ENCODE results near the gene TMEM91. TPM values are rescaled to one million over a fixed set of nuclear protein-coding genes. Genes with fewer than 3 reads are reported as not detected.

The TMEM91 gene
- total RNA-seq, 1 donor, result 6.2 TPM

DNA sequence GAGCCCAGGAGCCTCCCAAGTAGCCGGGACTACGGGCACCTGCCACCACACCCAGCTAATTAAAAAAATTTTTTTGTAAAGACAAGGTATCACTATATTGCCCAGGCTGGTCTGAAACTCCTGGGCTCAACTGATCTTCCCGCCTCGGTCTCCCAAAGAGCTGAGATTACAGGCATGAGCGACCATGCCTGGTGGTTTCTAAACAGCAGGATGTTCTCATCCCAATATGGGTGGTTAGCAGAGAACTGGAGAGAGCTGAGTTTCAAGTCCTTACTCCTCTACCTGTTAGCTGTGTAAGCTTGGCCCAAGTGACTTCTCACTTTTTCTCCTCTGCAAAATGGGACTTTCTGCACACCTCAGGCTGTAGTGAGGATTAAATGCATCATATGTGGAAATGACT lies 8.0 kb downstream of the TMEM91 start:
- Histone ChIP-seq H2AFZ (ENCODE audit: low read length) (no peak overlapping the region), H3K27ac (ENCODE audit: low read depth, low read length) (no peak overlapping the region), H3K27me3 (ENCODE audit: insufficient read depth, low read length) (no peaks in the 10 kb centered on the region), H3K4me3 (ENCODE audit: insufficient read depth, low read length) (no peak overlapping the region), H3K4me2 (ENCODE audit: insufficient read depth, low read length) (no peak overlapping the region), H3K4me1 (ENCODE audit: insufficient read depth, low read length) (no peaks in the 10 kb centered on the region), H4K20me1 (ENCODE audit: insufficient read depth, low read length) (peaks cover 3% of the 10 kb centered on the region), H3K36me3 (ENCODE audit: insufficient read depth, low read length) (no peaks in the 10 kb centered on the region), H3K79me2 (ENCODE audit: insufficient read depth, low read length) (no peaks in the 10 kb centered on the region), H3K9me3 (ENCODE audit: low read depth, low read length) (no peaks in the 10 kb centered on the region)
- no peak for DNase-seq (ENCODE audit: insufficient read length, low spot score, missing footprints)
- TF ChIP-seq, protein P1, sequence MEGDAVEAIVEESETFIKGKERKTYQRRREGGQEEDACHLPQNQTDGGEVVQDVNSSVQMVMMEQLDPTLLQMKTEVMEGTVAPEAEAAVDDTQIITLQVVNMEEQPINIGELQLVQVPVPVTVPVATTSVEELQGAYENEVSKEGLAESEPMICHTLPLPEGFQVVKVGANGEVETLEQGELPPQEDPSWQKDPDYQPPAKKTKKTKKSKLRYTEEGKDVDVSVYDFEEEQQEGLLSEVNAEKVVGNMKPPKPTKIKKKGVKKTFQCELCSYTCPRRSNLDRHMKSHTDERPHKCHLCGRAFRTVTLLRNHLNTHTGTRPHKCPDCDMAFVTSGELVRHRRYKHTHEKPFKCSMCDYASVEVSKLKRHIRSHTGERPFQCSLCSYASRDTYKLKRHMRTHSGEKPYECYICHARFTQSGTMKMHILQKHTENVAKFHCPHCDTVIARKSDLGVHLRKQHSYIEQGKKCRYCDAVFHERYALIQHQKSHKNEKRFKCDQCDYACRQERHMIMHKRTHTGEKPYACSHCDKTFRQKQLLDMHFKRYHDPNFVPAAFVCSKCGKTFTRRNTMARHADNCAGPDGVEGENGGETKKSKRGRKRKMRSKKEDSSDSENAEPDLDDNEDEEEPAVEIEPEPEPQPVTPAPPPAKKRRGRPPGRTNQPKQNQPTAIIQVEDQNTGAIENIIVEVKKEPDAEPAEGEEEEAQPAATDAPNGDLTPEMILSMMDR (IDR thresholded peaks at IDR 0.05; ENCODE audit: extremely low read depth, low read depth, low read length), result no peak

DNA sequence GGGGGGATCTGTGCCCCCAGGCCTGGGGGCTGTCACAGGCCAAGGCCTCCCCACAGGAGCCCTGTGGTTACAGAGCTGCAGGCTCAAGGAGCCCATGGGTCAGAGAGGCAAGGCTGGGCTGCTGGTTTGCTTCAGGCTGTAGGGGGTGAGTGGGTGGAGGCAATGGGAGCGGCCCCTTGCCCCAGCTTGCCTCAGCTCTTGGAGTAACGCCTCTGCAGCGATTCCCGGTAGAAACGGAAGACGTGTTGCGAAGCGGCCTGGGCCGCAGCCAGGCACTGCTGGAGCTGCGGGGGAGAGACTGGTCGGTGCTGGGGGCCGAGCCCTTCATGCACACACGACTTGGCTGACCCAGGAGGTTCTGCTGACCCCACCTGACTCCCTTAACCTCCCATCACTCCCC lies 10.1 kb downstream of the TMEM91 start:
- TF ChIP-seq, protein P1 (IDR thresholded peaks at IDR 0.05; ENCODE audit: extremely low read depth, low read depth, low read length), result no peak

DNA sequence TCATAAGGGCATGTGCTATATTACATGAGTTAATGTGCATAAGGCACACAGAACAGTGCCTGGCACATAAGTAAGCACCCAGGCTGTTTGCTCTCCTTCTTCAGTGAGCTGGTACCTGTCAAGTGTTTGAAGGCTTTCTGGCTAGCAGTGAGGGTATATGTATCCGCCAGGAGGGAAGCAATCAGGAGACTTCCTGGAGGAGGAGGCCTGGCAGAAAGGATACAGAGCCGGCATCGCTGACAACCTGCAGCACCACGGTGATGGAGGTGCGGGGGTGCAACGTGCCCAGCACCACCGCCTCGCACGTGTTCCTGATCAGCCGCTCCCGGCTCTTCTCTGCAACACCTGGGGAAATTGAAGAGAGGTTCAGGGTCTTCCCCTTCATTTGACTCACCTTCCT lies 15.3 kb downstream of the TMEM91 start:
- no peak for DNase-seq (ENCODE audit: insufficient read length, low spot score, missing footprints)

More for the DNA sequence above, 10.1 kb downstream of the TMEM91 start:
- H3K36me3 ChIP-seq (ENCODE audit: insufficient read depth, low read length), result peaks cover 6% of the 10 kb centered on the region
- H3K27me3 ChIP-seq (ENCODE audit: insufficient read depth, low read length), result no peaks in the 10 kb centered on the region
- H3K4me1 ChIP-seq (ENCODE audit: insufficient read depth, low read length), result no peaks in the 10 kb centered on the region
- no peaks in the 10 kb centered on the region for H3K79me2 ChIP-seq (ENCODE audit: insufficient read depth, low read length)
- DNase-seq (ENCODE audit: insufficient read length, low spot score, missing footprints), result no peak
- H3K27ac ChIP-seq (ENCODE audit: low read depth, low read length), result no peak overlapping the region
- H2AFZ ChIP-seq (ENCODE audit: low read length), result no peak overlapping the region
- no peak overlapping the region for H3K4me3 ChIP-seq (ENCODE audit: insufficient read depth, low read length)
- peaks cover 3% of the 10 kb centered on the region for H4K20me1 ChIP-seq (ENCODE audit: insufficient read depth, low read length)
- H3K9me3 ChIP-seq (ENCODE audit: low read depth, low read length), result no peaks in the 10 kb centered on the region
- H3K4me2 ChIP-seq (ENCODE audit: insufficient read depth, low read length), result no peak overlapping the region

DNA sequence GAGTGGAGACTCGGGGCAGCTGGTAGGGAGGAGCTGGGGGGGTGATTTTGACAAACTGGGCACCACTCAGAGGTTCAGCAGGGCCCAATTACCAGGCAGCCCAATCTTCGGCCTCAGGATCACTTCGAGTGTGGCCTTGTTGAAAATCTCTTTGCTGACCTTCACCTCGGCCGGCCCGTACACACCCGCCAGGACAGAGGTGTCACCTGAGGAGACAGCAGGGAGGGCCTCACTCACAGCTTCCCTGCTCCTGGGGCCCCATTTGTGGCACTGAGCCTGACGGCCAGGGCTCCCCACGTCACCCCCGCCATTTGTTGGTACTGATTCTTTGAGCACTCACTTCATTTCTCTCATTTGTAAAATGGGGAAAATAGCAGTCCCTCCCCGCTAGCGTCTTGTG lies 16.4 kb downstream of the TMEM91 start:
- Histone ChIP-seq H3K4me2 (ENCODE audit: insufficient read depth, low read length) (no peak overlapping the region), H2AFZ (ENCODE audit: low read length) (no peak overlapping the region), H3K4me1 (ENCODE audit: insufficient read depth, low read length) (peaks cover 8% of the 10 kb centered on the region), H3K27ac (ENCODE audit: low read depth, low read length) (no peak overlapping the region), H4K20me1 (ENCODE audit: insufficient read depth, low read length) (peaks cover 3% of the 10 kb centered on the region), H3K36me3 (ENCODE audit: insufficient read depth, low read length) (peaks cover 12% of the 10 kb centered on the region), H3K79me2 (ENCODE audit: insufficient read depth, low read length) (peaks cover 2% of the 10 kb centered on the region), H3K27me3 (ENCODE audit: insufficient read depth, low read length) (no peaks in the 10 kb centered on the region), H3K9me3 (ENCODE audit: low read depth, low read length) (no peaks in the 10 kb centered on the region), H3K4me3 (ENCODE audit: insufficient read depth, low read length) (no peak overlapping the region)
- DNase-seq (ENCODE audit: insufficient read length, low spot score, missing footprints), result no peak
- TF ChIP-seq, protein P1 (IDR thresholded peaks at IDR 0.05; ENCODE audit: extremely low read depth, low read depth, low read length), result no peak

More for the DNA sequence above, 15.3 kb downstream of the TMEM91 start:
- no peak overlapping the region for H3K27ac ChIP-seq (ENCODE audit: low read depth, low read length)
- H3K4me3 ChIP-seq (ENCODE audit: insufficient read depth, low read length), result no peak overlapping the region
- no peak overlapping the region for H3K4me2 ChIP-seq (ENCODE audit: insufficient read depth, low read length)
- no peaks in the 10 kb centered on the region for H3K9me3 ChIP-seq (ENCODE audit: low read depth, low read length)
- TF ChIP-seq, protein P1 (IDR thresholded peaks at IDR 0.05; ENCODE audit: extremely low read depth, low read depth, low read length), result no peak
- H3K4me1 ChIP-seq (ENCODE audit: insufficient read depth, low read length), result peaks cover 4% of the 10 kb centered on the region
- no peak overlapping the region for H2AFZ ChIP-seq (ENCODE audit: low read length)
- H3K27me3 ChIP-seq (ENCODE audit: insufficient read depth, low read length), result no peaks in the 10 kb centered on the region
- no peaks in the 10 kb centered on the region for H3K79me2 ChIP-seq (ENCODE audit: insufficient read depth, low read length)
- H4K20me1 ChIP-seq (ENCODE audit: insufficient read depth, low read length), result peaks cover 3% of the 10 kb centered on the region
- peaks cover 12% of the 10 kb centered on the region for H3K36me3 ChIP-seq (ENCODE audit: insufficient read depth, low read length)
